Activated T-cell treated with anti-CD3 and anti-CD28 coated beads, Interleukin-2, amount 50 U/mL, for 4 hours (primary cell): ENCODE data around the gene SLC35G4. TPM values are rescaled to one million over a fixed set of nuclear protein-coding genes. Genes with fewer than 3 reads are reported as not detected.
"Not testable (repeated sequence)": the region's sequence is repeated elsewhere in the genome, so short reads cannot be mapped to it uniquely, and the experiment has no call there.

Source experiments
- ATAC-seq, 2 donors: fragments of 200-7000 bp; cut with Tn5 transposase; one replicate each; pipeline ENCODE4 v1.10.0; 2021
- DNase-seq: peaks from one replicate; pipeline ENCODE4 v3.0.0-alpha.2; 2020
- H3K27me3 Mint-ChIP-seq: one replicate; pipeline ENCODE4 v1.8.0; 2021; ENCODE audit warnings: low read depth, mixed read lengths
- H3K36me3 Mint-ChIP-seq: one replicate; pipeline ENCODE4 v1.8.0; 2022; ENCODE audit warnings: mixed read lengths; ENCODE audit not compliant: insufficient read depth
- H3K4me1 Mint-ChIP-seq: one replicate; pipeline ENCODE4 v1.8.0; 2021; ENCODE audit warnings: low read depth, mixed read lengths
- H3K4me3 Mint-ChIP-seq: one replicate; pipeline ENCODE4 v1.8.0; 2021; ENCODE audit warnings: mild to moderate bottlenecking, moderate library complexity, mixed read lengths
- H3K9me3 Mint-ChIP-seq: one replicate; pipeline ENCODE4 v1.8.0; 2021; ENCODE audit warnings: mixed read lengths
- total RNA-seq, 3 donors: library from RNA; stranded (reverse); gene quantifications; one replicate each; pipeline ENCODE4 v1.2.1, GENCODE V29; 2021

The SLC35G4 gene
- total RNA-seq = not detected

DNA sequence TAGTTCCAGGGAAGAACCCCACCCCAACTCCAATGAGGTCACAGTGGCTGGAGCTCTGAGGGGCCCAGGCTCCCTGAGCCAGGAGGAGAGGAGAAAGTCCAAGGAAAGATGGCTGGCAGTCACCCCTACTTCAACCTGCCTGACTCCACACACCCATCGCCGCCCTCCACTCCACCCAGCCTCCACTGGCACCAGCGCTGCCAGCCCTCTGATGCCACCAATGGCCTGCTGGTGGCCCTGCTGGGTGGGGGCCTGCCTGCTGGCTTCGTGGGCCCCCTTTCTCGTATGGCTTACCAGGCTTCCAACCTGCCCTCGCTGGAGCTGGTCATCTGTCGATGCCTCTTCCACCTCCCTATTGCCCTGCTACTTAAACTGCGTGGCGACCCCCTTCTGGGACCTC is at the start of gene SLC35G4:
Gene SLC35G4 (plus strand): TSS at position 109 of the 400 bp plus-strand sequence. CDS start 0 bp downstream, at position 109.
- not testable (repeated sequence) for H3K9me3 Mint-ChIP-seq, ATAC-seq, H3K27me3 Mint-ChIP-seq, H3K36me3 Mint-ChIP-seq, H3K4me1 Mint-ChIP-seq, DNase-seq, H3K4me3 Mint-ChIP-seq

GRCh38 chr18:11561293-11561692 is 48.1 kb upstream of the SLC35G4 start:
- H3K4me3 Mint-ChIP-seq = no peak overlapping the region
- ATAC-seq (no peak), DNase-seq (no peak)
- no peaks in the 10 kb centered on the region for H3K36me3 Mint-ChIP-seq
- peaks cover 2% of the 10 kb centered on the region for H3K27me3 Mint-ChIP-seq
- H3K4me1 Mint-ChIP-seq = no peaks in the 10 kb centered on the region
- no peaks in the 10 kb centered on the region for H3K9me3 Mint-ChIP-seq

DNA sequence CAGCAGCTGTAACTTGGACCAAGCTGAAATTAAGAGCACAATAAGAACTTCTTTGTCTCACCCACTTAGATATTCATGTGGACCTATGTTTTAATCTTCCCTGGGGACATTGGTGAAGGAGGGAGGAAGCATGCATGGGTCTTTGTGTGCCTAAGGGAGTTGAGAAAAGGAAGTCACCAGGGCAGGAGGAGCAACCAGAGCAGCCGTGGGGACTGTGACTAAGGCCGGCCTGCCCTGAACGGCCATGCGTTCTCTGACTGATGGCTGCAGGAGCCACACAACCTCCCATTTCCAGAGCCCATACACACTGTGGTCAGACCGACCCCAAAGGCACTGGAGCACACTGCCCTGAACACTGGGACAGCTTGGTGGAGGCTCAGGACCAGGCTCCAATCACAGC is 43.7 kb upstream of the SLC35G4 start:
- H3K4me1 Mint-ChIP-seq = no peaks in the 10 kb centered on the region
- H3K36me3 Mint-ChIP-seq = no peaks in the 10 kb centered on the region
- H3K9me3 Mint-ChIP-seq = no peaks in the 10 kb centered on the region
- H3K4me3 Mint-ChIP-seq = no peak overlapping the region
- DNase-seq = no peak
- no peak for ATAC-seq
- H3K27me3 Mint-ChIP-seq = peaks cover 6% of the 10 kb centered on the region

DNA sequence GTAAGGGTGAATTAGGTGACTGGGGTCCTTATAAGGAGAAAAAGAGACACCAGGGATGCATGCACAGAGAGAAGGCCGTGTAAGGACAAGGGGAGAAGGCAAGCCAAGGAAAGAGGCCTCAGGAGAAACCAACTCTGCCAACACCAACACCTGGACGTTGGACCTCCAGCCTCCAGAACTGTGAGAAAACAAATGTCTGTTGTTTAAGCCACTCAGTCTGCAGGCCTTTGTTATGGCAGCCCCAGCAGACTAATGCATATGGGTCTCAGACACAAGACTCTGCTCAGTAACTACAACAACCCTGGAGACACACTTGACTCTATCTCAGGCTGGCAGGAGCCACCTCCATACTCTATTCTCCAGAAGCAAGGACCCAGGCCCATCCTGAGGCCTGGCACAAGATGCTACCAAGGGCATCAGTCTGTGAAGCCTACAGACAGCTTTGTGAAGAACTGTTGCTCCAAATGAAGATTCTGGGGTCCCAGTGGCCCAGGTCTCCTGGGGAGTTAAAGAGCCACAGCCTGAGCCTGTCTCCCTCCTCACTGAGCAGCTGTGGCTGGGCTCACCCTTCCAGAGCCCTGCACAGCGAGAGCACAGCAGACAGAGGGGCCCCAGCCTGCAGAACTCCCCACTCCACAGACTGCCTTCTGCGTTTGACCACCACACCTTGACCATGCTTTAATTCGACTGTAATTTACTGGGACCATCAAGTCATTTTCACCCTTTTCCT is 43.0 kb upstream of the SLC35G4 start:
- H3K27me3 Mint-ChIP-seq = peaks cover 6% of the 10 kb centered on the region
- no peaks in the 10 kb centered on the region for H3K9me3 Mint-ChIP-seq
- H3K4me1 Mint-ChIP-seq = no peaks in the 10 kb centered on the region
- no peak overlapping the region for H3K4me3 Mint-ChIP-seq
- ATAC-seq = no peak
- H3K36me3 Mint-ChIP-seq = no peaks in the 10 kb centered on the region
- DNase-seq = no peak

GRCh38 chr18:11567396-11567795 is 42.0 kb upstream of the SLC35G4 start:
- ATAC-seq (no peak), DNase-seq (no peak)
- Mint-ChIP-seq H3K27me3 (peaks cover 6% of the 10 kb centered on the region), H3K36me3 (no peaks in the 10 kb centered on the region), H3K4me1 (no peaks in the 10 kb centered on the region), H3K9me3 (no peaks in the 10 kb centered on the region), H3K4me3 (no peak overlapping the region)

DNA sequence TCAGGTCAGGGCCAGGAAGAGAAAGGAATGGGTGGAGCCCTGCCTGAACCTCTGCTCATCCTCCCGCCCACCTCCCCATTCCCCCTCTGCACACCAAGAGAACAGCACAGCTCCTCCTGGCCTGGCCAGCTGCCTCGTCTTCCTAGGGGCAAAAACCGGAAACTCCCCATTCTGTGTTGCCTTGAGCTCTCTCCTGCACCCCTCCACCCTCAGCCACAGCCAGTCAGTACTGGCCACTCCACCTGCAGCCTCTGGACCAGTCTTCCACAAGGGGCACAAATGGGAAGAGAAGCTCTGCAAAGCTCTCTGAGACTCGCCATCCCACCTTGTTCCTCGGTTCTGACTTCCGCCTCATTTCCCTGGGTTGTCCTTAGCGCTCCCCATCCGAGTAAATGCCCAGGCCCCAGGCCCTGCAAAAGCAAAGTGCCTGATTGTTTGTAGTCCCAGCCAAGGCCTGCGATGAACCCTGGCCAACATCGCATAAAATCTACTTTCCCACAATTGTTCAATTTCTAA is 39.3 kb upstream of the SLC35G4 start:
- ATAC-seq (no peak), DNase-seq (no peak)
- peaks cover 6% of the 10 kb centered on the region for H3K27me3 Mint-ChIP-seq
- H3K4me1 Mint-ChIP-seq = no peaks in the 10 kb centered on the region
- H3K9me3 Mint-ChIP-seq = no peaks in the 10 kb centered on the region
- H3K4me3 Mint-ChIP-seq = no peak overlapping the region
- H3K36me3 Mint-ChIP-seq = no peaks in the 10 kb centered on the region

DNA sequence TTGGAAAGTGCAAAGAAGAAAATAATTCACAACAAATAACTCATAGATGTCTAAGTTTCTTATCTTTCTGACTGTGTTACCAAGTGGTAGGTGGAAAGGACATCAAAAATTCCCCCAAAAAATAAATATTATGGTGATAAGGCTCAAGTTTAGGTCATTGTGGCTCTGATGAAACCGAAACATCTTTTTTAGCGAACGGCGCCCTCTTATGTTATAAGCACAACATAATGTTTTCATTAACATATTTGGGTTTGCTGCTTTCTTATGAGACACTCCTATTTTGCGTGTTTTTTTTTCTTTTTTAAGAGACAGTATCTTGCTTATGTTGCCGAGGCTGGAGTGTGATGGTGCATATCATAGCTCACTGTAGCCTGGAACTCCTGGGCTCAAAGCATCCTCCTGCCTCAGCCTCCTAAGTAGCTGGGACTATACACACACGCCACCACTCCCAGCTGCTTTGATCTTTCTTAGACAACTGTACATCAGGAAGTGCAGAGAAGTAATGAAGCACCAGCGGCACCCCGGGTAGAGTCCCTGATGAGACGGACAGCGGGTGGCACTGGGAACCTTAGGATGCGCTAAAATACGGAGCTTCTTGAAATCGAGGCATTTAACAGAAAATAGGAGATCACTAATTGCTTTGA is 38.5 kb upstream of the SLC35G4 start:
- ATAC-seq = no peak

GRCh38 chr18:11572201-11572600 is 37.2 kb upstream of the SLC35G4 start:
- Mint-ChIP-seq H3K27me3 (peaks cover 2% of the 10 kb centered on the region), H3K9me3 (no peaks in the 10 kb centered on the region), H3K36me3 (no peaks in the 10 kb centered on the region)

More for the DNA sequence above, 38.5 kb upstream of the SLC35G4 start:
- Mint-ChIP-seq H3K36me3 (no peaks in the 10 kb centered on the region), H3K9me3 (no peaks in the 10 kb centered on the region), H3K27me3 (peaks cover 6% of the 10 kb centered on the region), H3K4me3 (no peak overlapping the region), H3K4me1 (no peaks in the 10 kb centered on the region)
- no peak for DNase-seq

GRCh38 chr18:11574545-11574944 is 34.9 kb upstream of the SLC35G4 start:
- no peaks in the 10 kb centered on the region for H3K36me3 Mint-ChIP-seq
- no peak for DNase-seq
- H3K4me1 Mint-ChIP-seq = peaks cover 25% of the 10 kb centered on the region
- no peak for ATAC-seq
- no peak overlapping the region for H3K4me3 Mint-ChIP-seq
- H3K9me3 Mint-ChIP-seq = no peaks in the 10 kb centered on the region
- H3K27me3 Mint-ChIP-seq = no peaks in the 10 kb centered on the region

More at GRCh38 chr18:11572201-11572600, 37.2 kb upstream of the SLC35G4 start:
- peaks cover 9% of the 10 kb centered on the region for H3K4me1 Mint-ChIP-seq
- ATAC-seq (no peak), DNase-seq (no peak)
- no peak overlapping the region for H3K4me3 Mint-ChIP-seq

DNA sequence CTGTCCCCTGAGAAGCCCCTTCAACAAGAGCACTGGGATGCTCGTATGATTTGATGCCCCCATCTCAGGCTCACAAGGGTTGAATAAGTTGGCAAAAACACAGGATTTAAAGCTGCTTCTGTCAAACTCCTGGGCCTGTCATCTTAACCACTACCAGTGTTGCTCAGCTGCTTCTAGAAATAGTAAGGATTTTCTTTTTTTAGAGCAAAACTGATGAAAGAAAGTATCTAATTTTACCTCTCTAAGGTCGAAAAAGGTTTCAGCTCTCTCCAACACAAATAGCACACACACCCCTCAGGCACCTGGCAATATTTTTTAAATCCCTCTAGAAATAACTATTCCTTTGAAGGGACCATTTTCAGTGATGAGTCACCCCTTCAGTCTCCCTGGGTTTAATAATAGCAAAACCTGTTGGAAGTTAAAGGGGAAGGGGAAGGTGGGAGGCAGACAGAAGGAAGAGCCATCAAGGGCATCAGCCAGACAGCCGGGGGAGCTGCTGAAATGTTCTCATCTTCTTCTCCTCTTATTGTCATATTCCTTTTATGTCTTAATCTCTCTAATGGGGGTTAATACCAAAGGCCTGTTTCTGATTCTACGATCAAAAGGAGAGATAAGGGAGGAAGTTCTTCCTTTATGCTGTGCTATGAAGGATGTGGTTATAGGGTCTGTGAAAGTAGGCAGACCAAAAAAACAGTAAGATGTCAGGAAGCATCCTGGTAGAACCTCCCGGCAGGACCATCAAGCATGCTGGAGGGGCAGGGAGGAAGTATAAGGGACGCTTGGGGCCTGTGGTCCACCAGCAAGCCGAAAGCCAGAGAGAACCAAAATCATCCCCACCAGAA is 31.9 kb upstream of the SLC35G4 start:
- Mint-ChIP-seq H3K4me3 (peak overlapping the region; percentile 2), H3K27me3 (no peaks in the 10 kb centered on the region), H3K9me3 (no peaks in the 10 kb centered on the region), H3K4me1 (peaks cover 29% of the 10 kb centered on the region), H3K36me3 (no peaks in the 10 kb centered on the region)
- no peak for DNase-seq
- no peak for ATAC-seq

GRCh38 chr18:11578799-11579198 is 30.6 kb upstream of the SLC35G4 start:
- H3K4me1 Mint-ChIP-seq = peaks cover 29% of the 10 kb centered on the region
- DNase-seq (no peak), ATAC-seq (no peak)
- no peaks in the 10 kb centered on the region for H3K36me3 Mint-ChIP-seq
- no peak overlapping the region for H3K4me3 Mint-ChIP-seq
- H3K27me3 Mint-ChIP-seq = no peaks in the 10 kb centered on the region
- no peaks in the 10 kb centered on the region for H3K9me3 Mint-ChIP-seq

DNA sequence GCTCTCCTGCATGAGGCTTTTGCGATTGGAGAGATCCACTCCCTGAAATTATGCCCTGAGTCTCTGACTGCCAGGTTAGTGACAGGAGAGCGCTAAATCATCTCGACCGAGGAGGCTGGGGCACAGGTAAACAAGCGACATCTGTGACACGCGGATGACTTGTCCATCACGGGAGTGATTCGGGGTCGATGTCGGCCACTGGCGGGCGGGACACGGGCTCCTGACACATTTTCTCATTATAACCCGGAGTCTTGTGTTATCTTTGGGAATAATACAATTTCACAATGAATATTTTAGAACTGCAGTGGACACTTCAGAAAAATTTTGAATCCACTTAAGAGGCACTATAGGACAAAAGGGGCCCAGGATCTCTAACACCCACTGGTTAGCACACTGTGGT is 29.5 kb upstream of the SLC35G4 start:
- no peak for DNase-seq
- no peaks in the 10 kb centered on the region for H3K27me3 Mint-ChIP-seq
- H3K36me3 Mint-ChIP-seq = no peaks in the 10 kb centered on the region
- H3K9me3 Mint-ChIP-seq = no peaks in the 10 kb centered on the region
- ATAC-seq = no peak
- H3K4me1 Mint-ChIP-seq = peaks cover 29% of the 10 kb centered on the region
- no peak overlapping the region for H3K4me3 Mint-ChIP-seq

- Mint-ChIP-seq H3K4me3 (no peak overlapping the region), H3K9me3 (no peaks in the 10 kb centered on the region), H3K36me3 (no peaks in the 10 kb centered on the region), H3K4me1 (peaks cover 30% of the 10 kb centered on the region), H3K27me3 (no peaks in the 10 kb centered on the region)
- ATAC-seq = no peak
- no peak for DNase-seq
Measured at GRCh38 chr18:11581286-11581685, 28.1 kb upstream of the SLC35G4 start.

DNA sequence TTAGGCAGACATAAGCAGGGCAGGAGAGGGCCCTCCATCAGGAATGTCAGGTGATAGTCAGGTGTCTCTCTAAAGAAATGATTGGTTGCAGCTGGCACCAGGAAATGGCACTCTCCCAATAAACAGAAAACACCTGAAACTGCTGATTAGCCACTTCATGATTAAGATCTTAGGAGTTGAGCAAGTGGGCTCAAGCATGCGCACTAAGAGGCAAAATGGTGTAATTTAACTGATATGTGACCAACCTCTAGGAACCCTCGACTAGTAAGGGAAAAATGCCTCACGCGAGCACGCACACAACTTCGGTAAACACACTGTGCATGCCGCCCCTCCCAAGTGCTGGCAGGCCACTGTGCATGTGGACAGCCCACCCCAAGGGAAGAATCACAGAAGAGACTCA is 23.8 kb upstream of the SLC35G4 start:
- Mint-ChIP-seq H3K27me3 (no peaks in the 10 kb centered on the region), H3K9me3 (no peaks in the 10 kb centered on the region), H3K4me1 (peaks cover 27% of the 10 kb centered on the region), H3K36me3 (no peaks in the 10 kb centered on the region), H3K4me3 (no peak overlapping the region)
- DNase-seq (no peak), ATAC-seq (no peak)
